Body of pancreas (tissue), 4 donors: ENCODE results near the gene TOMM7.

Experiments used
- POLR2A ChIP-seq, 3 donors: fragments of 450-650 bp; IDR thresholded peaks; one replicate each; pipeline ENCODE4 v1.6.1; 2016; ENCODE audit warnings: antibody characterized with exemption in 3 of 3, mild to moderate bottlenecking in 2 of 3
- TF ChIP-seq, protein P1 (sequence below), 7 experiments: fragments of 450-650 bp in 4 of 7; fragments of 200-600 bp in 3 of 7; sonication (generic) in 3 of 7; IDR thresholded peaks; one replicate each; pipeline ENCODE4 v1.5.1; 2016 to 2019; ENCODE audit warnings: antibody characterized with exemption in 7 of 7

GRCh38 chr7:22859641-22860290, 37.1 kb upstream of the TOMM7 start:
- TF ChIP-seq, protein P1, sequence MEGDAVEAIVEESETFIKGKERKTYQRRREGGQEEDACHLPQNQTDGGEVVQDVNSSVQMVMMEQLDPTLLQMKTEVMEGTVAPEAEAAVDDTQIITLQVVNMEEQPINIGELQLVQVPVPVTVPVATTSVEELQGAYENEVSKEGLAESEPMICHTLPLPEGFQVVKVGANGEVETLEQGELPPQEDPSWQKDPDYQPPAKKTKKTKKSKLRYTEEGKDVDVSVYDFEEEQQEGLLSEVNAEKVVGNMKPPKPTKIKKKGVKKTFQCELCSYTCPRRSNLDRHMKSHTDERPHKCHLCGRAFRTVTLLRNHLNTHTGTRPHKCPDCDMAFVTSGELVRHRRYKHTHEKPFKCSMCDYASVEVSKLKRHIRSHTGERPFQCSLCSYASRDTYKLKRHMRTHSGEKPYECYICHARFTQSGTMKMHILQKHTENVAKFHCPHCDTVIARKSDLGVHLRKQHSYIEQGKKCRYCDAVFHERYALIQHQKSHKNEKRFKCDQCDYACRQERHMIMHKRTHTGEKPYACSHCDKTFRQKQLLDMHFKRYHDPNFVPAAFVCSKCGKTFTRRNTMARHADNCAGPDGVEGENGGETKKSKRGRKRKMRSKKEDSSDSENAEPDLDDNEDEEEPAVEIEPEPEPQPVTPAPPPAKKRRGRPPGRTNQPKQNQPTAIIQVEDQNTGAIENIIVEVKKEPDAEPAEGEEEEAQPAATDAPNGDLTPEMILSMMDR (IDR thresholded peaks at IDR 0.05), result no peak
- no peak for TF ChIP-seq POLR2A (IDR thresholded peaks at IDR 0.05)
